Measurements from ENCODE around the gene MYL4.

MYL4 gene

GRCh38 chr17:47204722-47205418 lies 4.3 kb upstream of the MYL4 start:
- no peak for TF ChIP-seq CTCF (conservative IDR thresholded peaks at IDR 0.05; ENCODE audit: low read length)
- peak; percentile 74 for DNase-seq (ENCODE audit: low read depth)
- H3K4me3 ChIP-seq (ENCODE audit: low read length) = peak overlapping the region; percentile 24; the same call in 1 of the 2 replicates

GRCh38 chr17:47205419-47205963 lies 3.7 kb upstream of the MYL4 start:
- TF ChIP-seq CTCF (conservative IDR thresholded peaks at IDR 0.05; ENCODE audit: low read length) = no peak
- H3K4me3 ChIP-seq (ENCODE audit: low read length) = peak overlapping the region; percentile 24
- DNase-seq (ENCODE audit: low read depth) = peak; percentile 89

- TF ChIP-seq CTCF (conservative IDR thresholded peaks at IDR 0.05; ENCODE audit: low read length) = no peak
- DNase-seq (ENCODE audit: low read depth) = no peak
- no peak overlapping the region for H3K4me3 ChIP-seq (ENCODE audit: low read length)
These were observed 1.7 kb upstream of the MYL4 start for GRCh38 chr17:47207143-47208067.

GRCh38 chr17:47209499-47209898 lies 351 bp downstream of the MYL4 start:
- TF ChIP-seq CTCF (conservative IDR thresholded peaks at IDR 0.05; ENCODE audit: low read length) = no peak
- H3K4me3 ChIP-seq (ENCODE audit: low read length) = no peak overlapping the region
- DNase-seq (ENCODE audit: low read depth) = no peak

- no peak for TF ChIP-seq CTCF (conservative IDR thresholded peaks at IDR 0.05; ENCODE audit: low read length)
- no peak overlapping the region for H3K4me3 ChIP-seq (ENCODE audit: low read length)
These were observed 957 bp downstream of the MYL4 start for GRCh38 chr17:47210105-47210504.

GRCh38 chr17:47210779-47211178 lies 1.6 kb downstream of the MYL4 start:
- TF ChIP-seq CTCF (conservative IDR thresholded peaks at IDR 0.05; ENCODE audit: low read length) = no peak
- no peak overlapping the region for H3K4me3 ChIP-seq (ENCODE audit: low read length)
- no peak for DNase-seq (ENCODE audit: low read depth)

More at GRCh38 chr17:47210105-47210504, 957 bp downstream of the MYL4 start:
- no peak for DNase-seq (ENCODE audit: low read depth)
